Loucy (cell line): Measurements from ENCODE around the gene NPIPA5.
"Not testable (repeated sequence)": the region's sequence is repeated elsewhere in the genome, so short reads cannot be mapped to it uniquely, and the experiment has no call there.

Experiments
- H2AFZ ChIP-seq: fragments of 200-600 bp; sonication (generic); 2 replicates; pipeline ENCODE4 v1.6.0; 2016; ENCODE audit warnings: antibody characterized with exemption, mild to moderate bottlenecking, low read length, moderate library complexity
- H3F3A ChIP-seq: fragments of 200-600 bp; 2 replicates; pipeline ENCODE4 v1.6.0; 2016; ENCODE audit warnings: antibody characterized with exemption, low read depth, mild to moderate bottlenecking
- H3K27me3 ChIP-seq: fragments of 200-600 bp; sonication (generic); 2 replicates; pipeline ENCODE4 v1.6.1; 2014; ENCODE audit warnings: low read length, mild to moderate bottlenecking; ENCODE audit not compliant: insufficient read depth, poor library complexity, severe bottlenecking
- H3K36me3 ChIP-seq: fragments of 200-600 bp; sonication (generic); 2 replicates; pipeline ENCODE4 v1.6.1; 2016; ENCODE audit warnings: low read length; ENCODE audit not compliant: insufficient read depth
- H3K4me1 ChIP-seq: fragments of 200-600 bp; sonication (generic); 2 replicates; pipeline ENCODE4 v1.5.1; 2014; ENCODE audit warnings: low read length, mild to moderate bottlenecking; ENCODE audit not compliant: insufficient read depth, poor library complexity, severe bottlenecking
- H3K4me2 ChIP-seq: fragments of 200-600 bp; sonication (generic); 2 replicates; pipeline ENCODE4 v1.6.0; 2014; ENCODE audit warnings: antibody characterized with exemption, low read length, low read depth, mild to moderate bottlenecking; ENCODE audit not compliant: poor library complexity, severe bottlenecking
- H3K4me3 ChIP-seq: fragments of 200-600 bp; sonication (generic); 2 replicates; pipeline ENCODE4 v1.5.1; 2014; ENCODE audit warnings: low read length, mild to moderate bottlenecking, mixed read lengths; ENCODE audit not compliant: poor library complexity, severe bottlenecking
- H3K79me2 ChIP-seq: fragments of 200-600 bp; sonication (generic); 2 replicates; pipeline ENCODE4 v1.6.1; 2014; ENCODE audit warnings: low read length; ENCODE audit not compliant: insufficient read depth
- H3K9ac ChIP-seq: fragments of 200-600 bp; sonication (generic); 2 replicates; pipeline ENCODE4 v1.6.0; 2014; ENCODE audit warnings: mild to moderate bottlenecking, low read depth, low read length, moderate library complexity; ENCODE audit not compliant: poor library complexity, severe bottlenecking
- H3K9me2 ChIP-seq: fragments of 200-600 bp; sonication (generic); replicated peaks from 2 replicates; pipeline ENCODE4 v1.6.1; 2016; ENCODE audit warnings: low read depth, low read length, mixed read lengths
- H3K9me3 ChIP-seq: fragments of 200-600 bp; sonication (generic); 2 replicates; pipeline ENCODE4 v1.6.1; 2014; ENCODE audit warnings: mild to moderate bottlenecking, antibody characterized with exemption, low read length, low read depth; ENCODE audit not compliant: insufficient read depth
- H4K20me1 ChIP-seq: fragments of 200-600 bp; sonication (generic); 2 replicates; pipeline ENCODE4 v1.6.0; 2014; ENCODE audit warnings: antibody characterized with exemption, low read length, mild to moderate bottlenecking; ENCODE audit not compliant: insufficient read depth, poor library complexity, severe bottlenecking
- EZH2phosphoT487 ChIP-seq: fragments of 200-600 bp; IDR thresholded peaks from 2 replicates; pipeline ENCODE4 v1.6.1; 2018; ENCODE audit warnings: antibody characterized with exemption, mild to moderate bottlenecking, moderate library complexity, borderline replicate concordance
- TF ChIP-seq, protein P1 (sequence below): fragments of 200-600 bp; sonication (generic); conservative IDR thresholded peaks from 2 replicates; pipeline ENCODE4 v1.5.1; 2014; ENCODE audit warnings: mild to moderate bottlenecking, antibody characterized with exemption, low read length

The NPIPA5 gene

DNA sequence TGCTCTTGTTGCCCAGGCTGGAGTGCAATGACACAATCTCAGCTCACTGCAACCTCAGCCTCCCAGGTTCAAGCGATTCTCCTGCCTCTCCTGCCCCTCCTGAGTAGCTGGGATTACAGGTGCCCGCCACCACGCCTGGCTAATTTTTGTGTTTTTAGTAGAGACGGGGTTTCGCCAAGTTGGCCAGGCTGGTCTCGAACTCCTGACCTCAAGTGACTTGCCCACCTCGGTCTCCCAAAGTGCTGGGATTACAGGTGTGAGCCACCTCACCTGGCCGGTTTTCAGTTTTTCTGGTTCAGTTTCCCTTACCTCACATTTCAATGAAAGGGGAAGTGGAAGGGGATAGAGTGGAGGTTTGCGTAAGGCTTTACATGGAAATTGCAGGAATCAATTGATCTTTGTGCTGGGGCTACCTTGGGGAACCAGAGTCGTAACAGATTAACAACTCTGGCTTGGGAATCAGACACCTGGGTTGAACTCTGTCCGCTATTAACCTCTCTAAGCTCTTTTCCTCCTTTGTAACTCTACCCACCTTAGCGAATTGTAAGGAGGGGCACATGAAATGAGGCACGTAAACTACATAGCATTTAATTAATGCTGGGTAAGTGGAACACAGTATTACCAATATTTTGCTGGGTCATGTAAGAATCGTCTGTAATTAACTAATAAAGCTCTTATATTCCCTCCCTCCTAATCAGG, 20.7 kb upstream of the NPIPA5 start:
- no peak for TF ChIP-seq EZH2phosphoT487
- TF ChIP-seq, protein P1, sequence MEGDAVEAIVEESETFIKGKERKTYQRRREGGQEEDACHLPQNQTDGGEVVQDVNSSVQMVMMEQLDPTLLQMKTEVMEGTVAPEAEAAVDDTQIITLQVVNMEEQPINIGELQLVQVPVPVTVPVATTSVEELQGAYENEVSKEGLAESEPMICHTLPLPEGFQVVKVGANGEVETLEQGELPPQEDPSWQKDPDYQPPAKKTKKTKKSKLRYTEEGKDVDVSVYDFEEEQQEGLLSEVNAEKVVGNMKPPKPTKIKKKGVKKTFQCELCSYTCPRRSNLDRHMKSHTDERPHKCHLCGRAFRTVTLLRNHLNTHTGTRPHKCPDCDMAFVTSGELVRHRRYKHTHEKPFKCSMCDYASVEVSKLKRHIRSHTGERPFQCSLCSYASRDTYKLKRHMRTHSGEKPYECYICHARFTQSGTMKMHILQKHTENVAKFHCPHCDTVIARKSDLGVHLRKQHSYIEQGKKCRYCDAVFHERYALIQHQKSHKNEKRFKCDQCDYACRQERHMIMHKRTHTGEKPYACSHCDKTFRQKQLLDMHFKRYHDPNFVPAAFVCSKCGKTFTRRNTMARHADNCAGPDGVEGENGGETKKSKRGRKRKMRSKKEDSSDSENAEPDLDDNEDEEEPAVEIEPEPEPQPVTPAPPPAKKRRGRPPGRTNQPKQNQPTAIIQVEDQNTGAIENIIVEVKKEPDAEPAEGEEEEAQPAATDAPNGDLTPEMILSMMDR = no peak
- Histone ChIP-seq H3K79me2 (no peaks in the 10 kb centered on the region), H3K36me3 (no peaks in the 10 kb centered on the region), H2AFZ (no peak overlapping the region), H3K27me3 (no peaks in the 10 kb centered on the region), H3K4me1 (no peaks in the 10 kb centered on the region), H4K20me1 (no peaks in the 10 kb centered on the region), H3K4me3 (no peak overlapping the region), H3K9me3 (no peaks in the 10 kb centered on the region), H3K9me2 (no peaks in the 10 kb centered on the region), H3F3A (no peaks in the 10 kb centered on the region), H3K4me2 (no peak overlapping the region), H3K9ac (no peak overlapping the region)

DNA sequence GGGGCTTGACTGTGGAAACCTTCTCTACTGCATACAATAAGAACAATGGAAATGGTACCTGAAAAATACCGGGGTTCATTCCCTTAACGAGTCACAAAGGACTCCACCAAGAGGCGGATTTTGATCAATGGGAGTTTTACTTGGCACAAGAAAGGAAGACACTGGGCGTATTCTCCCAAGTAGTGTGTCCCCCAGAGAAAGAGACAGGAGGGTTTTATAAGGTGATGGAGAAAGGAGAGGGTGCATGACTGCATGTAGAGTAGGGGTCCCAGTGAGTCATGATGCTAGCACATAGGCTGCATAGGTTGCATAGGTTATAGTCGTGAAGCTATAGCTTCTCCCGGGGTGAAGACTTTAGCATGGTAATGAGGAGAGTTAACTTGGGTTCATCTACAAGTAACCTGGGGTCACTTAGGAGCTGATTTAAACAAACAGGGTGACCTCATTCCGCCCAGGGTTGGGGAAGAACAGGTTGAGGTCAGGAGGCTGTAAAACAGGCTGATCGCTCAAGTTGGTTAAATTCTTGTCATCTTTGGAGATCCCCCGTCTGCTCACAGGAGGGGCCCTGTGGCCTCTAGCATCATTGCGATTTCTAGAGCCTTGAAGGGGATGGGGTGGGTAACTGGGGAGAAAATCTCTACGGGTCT, 19.0 kb upstream of the NPIPA5 start:
- Histone ChIP-seq H3K9me3 (no peaks in the 10 kb centered on the region), H3K4me3 (no peak overlapping the region), H3K9me2 (no peaks in the 10 kb centered on the region), H3K4me1 (no peaks in the 10 kb centered on the region), H3K4me2 (no peak overlapping the region), H3K9ac (no peak overlapping the region), H3K79me2 (no peaks in the 10 kb centered on the region), H2AFZ (no peak overlapping the region), H4K20me1 (no peaks in the 10 kb centered on the region), H3K36me3 (no peaks in the 10 kb centered on the region), H3F3A (no peaks in the 10 kb centered on the region), H3K27me3 (no peaks in the 10 kb centered on the region)
- TF ChIP-seq, protein P1 = no peak
- no peak for TF ChIP-seq EZH2phosphoT487

DNA sequence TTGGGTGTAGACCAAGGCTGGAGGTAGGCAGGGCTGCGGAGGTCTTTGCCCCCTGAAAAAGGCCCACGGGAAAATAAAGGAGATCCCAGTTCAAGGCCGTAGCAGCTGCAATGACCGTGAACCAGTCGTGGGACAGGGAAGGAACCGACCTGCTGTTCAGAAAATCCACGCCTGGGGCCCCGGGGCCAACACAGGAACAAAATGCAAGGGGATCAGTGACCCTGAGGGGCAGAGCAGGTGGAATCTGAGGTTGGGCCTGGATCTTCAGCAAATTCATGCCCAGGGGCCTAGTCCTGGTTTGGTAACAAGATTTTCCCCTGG, 18.4 kb upstream of the NPIPA5 start:
- H3K4me3 ChIP-seq, H3K79me2 ChIP-seq, H3K4me2 ChIP-seq, H3K9me3 ChIP-seq, H3K9me2 ChIP-seq, H3K27me3 ChIP-seq, H3K36me3 ChIP-seq, H3K9ac ChIP-seq, H4K20me1 ChIP-seq, H3K4me1 ChIP-seq, H2AFZ ChIP-seq, H3F3A ChIP-seq: not testable (repeated sequence)

DNA sequence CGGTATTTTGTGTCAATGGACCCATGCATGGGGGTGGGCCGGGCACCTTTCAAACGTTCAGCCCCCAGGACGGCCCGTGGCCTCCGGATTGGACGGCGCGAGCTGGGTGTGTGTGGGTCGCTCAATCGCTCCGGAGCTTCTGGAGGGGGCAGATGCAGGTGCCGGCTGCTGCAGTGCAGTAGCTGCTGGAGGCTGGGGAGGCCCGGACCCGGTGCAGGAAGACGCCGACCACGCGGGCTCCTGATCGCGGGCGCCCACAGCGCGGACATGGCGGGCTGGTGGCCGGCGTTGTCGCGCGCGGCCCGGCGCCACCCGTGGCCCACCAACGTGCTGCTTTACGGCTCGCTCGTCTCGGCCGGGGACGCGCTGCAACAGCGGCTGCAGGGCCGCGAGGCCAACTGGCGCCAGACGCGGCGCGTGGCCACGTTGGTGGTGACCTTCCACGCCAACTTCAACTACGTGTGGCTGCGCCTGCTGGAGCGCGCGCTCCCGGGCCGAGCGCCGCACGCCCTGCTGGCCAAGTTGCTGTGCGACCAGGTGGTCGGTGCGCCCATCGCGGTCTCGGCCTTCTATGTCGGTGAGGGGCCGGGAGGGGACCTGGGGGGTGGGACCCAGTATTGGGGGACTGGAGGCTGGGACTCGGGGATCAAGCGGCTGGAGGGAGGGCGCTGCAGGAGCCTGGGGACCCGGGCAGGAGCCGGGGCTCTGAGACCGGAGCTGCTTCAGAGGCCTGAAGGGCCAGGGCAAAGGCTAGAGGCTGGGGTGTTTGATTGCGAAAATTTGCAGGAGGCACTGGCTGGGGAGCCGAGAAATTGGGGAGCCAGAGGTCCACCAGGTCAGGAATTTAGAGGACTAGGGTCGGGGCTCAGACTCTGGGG, 17.8 kb upstream of the NPIPA5 start, which contains the start of gene MPV17L:
Gene MPV17L, plus strand, starts transcription at position 124 of the 878 bp plus-strand sequence. Its CDS starts 144 bp downstream, at position 268.
- not testable (repeated sequence) for H3K4me1 ChIP-seq, H2AFZ ChIP-seq, H3K9me2 ChIP-seq, H3K4me3 ChIP-seq, H3F3A ChIP-seq, H3K27me3 ChIP-seq, H4K20me1 ChIP-seq, H3K36me3 ChIP-seq, H3K79me2 ChIP-seq, H3K9me3 ChIP-seq, H3K4me2 ChIP-seq, H3K9ac ChIP-seq

DNA sequence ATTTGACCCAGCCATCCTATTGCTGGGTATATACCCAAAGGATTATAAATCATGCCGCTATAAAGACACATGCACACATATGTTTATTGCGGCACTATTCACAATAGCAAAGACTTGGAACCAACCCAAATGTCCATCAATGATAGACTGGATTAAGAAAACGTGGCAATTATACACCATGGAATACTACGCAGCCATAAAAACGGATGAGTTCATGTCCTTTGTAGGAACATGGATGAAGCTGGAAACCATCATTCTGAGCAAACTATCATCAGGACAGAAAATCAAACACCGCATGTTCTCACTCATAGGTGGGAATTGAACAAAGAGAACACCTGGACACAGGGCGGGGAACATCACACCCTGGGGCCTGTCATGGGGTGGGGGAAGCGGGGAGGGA, 14.9 kb upstream of the NPIPA5 start:
- not testable (repeated sequence) for H2AFZ ChIP-seq, H3K27me3 ChIP-seq, H3K9me2 ChIP-seq, H3K4me2 ChIP-seq, H3F3A ChIP-seq, H3K4me3 ChIP-seq, H3K9me3 ChIP-seq, H4K20me1 ChIP-seq, H3K9ac ChIP-seq, H3K4me1 ChIP-seq, H3K36me3 ChIP-seq, H3K79me2 ChIP-seq
